KMS-11 (cell line): ENCODE data around the gene DLL1.

Experiments used
- H2AFZ ChIP-seq: fragments of 200-600 bp; sonication (generic); 2 replicates; pipeline ENCODE4 v1.6.1; 2016; ENCODE audit warnings: antibody characterized with exemption, mixed run types, low read depth
- H3K27ac ChIP-seq: fragments of 200-600 bp; sonication (generic); 2 replicates; pipeline ENCODE4 v1.6.1; 2016; ENCODE audit warnings: mild to moderate bottlenecking, mixed run types
- H3K27me3 ChIP-seq: fragments of 200-600 bp; sonication (generic); 2 replicates; pipeline ENCODE4 v1.6.1; 2017; ENCODE audit warnings: mild to moderate bottlenecking, low read depth, mixed run types, moderate library complexity; ENCODE audit not compliant: insufficient read depth
- H3K36me3 ChIP-seq: fragments of 200-600 bp; sonication (generic); 2 replicates; pipeline ENCODE4 v1.6.1; 2017; ENCODE audit warnings: mild to moderate bottlenecking, mixed run types; ENCODE audit not compliant: insufficient read depth
- H3K4me1 ChIP-seq: fragments of 200-600 bp; sonication (generic); 2 replicates; pipeline ENCODE4 v1.6.1; 2016; ENCODE audit warnings: mild to moderate bottlenecking, low read depth, mixed run types; ENCODE audit not compliant: poor library complexity, severe bottlenecking
- H3K4me2 ChIP-seq: fragments of 200-600 bp; sonication (generic); 2 replicates; pipeline ENCODE4 v1.7.0; 2016; ENCODE audit warnings: mild to moderate bottlenecking, mixed run types
- H3K4me3 ChIP-seq: fragments of 200-600 bp; sonication (generic); IDR thresholded peaks from 2 replicates; pipeline ENCODE4 v1.6.1; 2017; ENCODE audit warnings: low read depth, low read length, mixed read lengths; ENCODE audit not compliant: insufficient read depth
- H3K79me2 ChIP-seq: fragments of 200-600 bp; sonication (generic); 2 replicates; pipeline ENCODE4 v1.6.1; 2016; ENCODE audit warnings: low read depth, mixed run types; ENCODE audit not compliant: insufficient read depth
- H3K9ac ChIP-seq: fragments of 200-600 bp; sonication (generic); 2 replicates; pipeline ENCODE4 v1.6.1; 2016; ENCODE audit warnings: mild to moderate bottlenecking, mixed run types
- H4K20me1 ChIP-seq: fragments of 200-600 bp; sonication (generic); 2 replicates; pipeline ENCODE4 v1.6.1; 2016; ENCODE audit warnings: mild to moderate bottlenecking, mixed run types; ENCODE audit not compliant: insufficient read depth
- CTCF ChIP-seq: fragments of 200-600 bp; sonication (generic); conservative IDR thresholded peaks from 2 replicates; pipeline ENCODE4 v1.6.1; 2017; ENCODE audit warnings: low read depth, mild to moderate bottlenecking, antibody characterized with exemption, low read length, moderate library complexity, mixed read lengths

The DLL1 gene

DNA sequence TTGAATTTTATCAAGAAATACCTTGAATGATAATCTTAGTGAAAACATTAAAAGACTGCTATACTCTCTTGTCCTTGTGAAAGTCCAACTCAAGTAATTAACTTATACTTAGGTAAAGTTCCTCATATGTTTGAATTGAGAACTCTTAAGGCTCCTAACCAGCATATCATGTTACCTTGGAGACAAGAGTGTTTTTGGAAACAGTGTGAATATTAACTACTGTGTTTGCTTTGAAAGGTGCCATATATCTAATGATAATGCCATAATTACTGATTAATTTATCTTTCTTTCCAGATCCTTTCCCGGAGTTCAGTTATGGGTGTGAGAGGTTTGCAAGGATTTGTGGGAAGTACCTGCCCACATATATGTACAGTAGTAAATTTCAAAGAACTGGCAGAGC is 26.2 kb upstream of the DLL1 start:
- no peaks in the 10 kb centered on the region for H4K20me1 ChIP-seq
- H3K4me2 ChIP-seq, result no peak overlapping the region
- H3K79me2 ChIP-seq, result peaks cover 7% of the 10 kb centered on the region; the same call in 1 of the 2 replicates
- H3K9ac ChIP-seq, result no peak overlapping the region
- no peak overlapping the region for H3K4me3 ChIP-seq
- TF ChIP-seq CTCF, result no peak
- no peaks in the 10 kb centered on the region for H3K4me1 ChIP-seq
- no peak overlapping the region for H2AFZ ChIP-seq
- no peaks in the 10 kb centered on the region for H3K36me3 ChIP-seq
- no peaks in the 10 kb centered on the region for H3K27me3 ChIP-seq
- no peak overlapping the region for H3K27ac ChIP-seq

DNA sequence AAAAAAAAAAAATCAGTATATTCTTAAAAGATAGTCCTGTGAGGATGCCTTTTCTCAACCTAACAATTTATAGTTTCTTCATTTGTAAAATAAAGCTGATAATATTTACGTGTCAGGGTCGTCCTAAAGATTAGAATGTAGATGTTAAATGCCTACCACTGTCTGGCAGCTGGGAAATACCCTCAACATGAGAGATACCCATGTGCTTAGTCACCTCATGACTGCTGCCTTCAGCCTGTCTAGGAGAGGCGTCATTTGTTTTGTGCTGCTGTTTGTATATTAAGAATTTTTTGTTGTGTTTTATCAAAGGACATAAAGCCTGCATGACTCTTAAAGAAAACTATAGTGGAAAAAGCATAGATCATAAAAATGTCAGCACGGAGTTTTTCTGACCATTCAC is 25.2 kb upstream of the DLL1 start:
- no peaks in the 10 kb centered on the region for H3K36me3 ChIP-seq
- no peaks in the 10 kb centered on the region for H3K27me3 ChIP-seq
- no peak for TF ChIP-seq CTCF
- no peak overlapping the region for H3K4me3 ChIP-seq
- no peak overlapping the region for H3K27ac ChIP-seq
- no peak overlapping the region for H3K4me2 ChIP-seq
- H3K79me2 ChIP-seq, result peaks cover 15% of the 10 kb centered on the region; the same call in 1 of the 2 replicates
- no peak overlapping the region for H2AFZ ChIP-seq
- H4K20me1 ChIP-seq, result no peaks in the 10 kb centered on the region
- H3K9ac ChIP-seq, result no peak overlapping the region
- H3K4me1 ChIP-seq, result no peaks in the 10 kb centered on the region

- no peak overlapping the region for H3K4me3 ChIP-seq
- H3K9ac ChIP-seq, result no peak overlapping the region
- no peaks in the 10 kb centered on the region for H4K20me1 ChIP-seq
- no peak overlapping the region for H3K4me2 ChIP-seq
- no peak overlapping the region for H3K27ac ChIP-seq
- peaks cover 26% of the 10 kb centered on the region; the same call in 1 of the 2 replicates for H3K79me2 ChIP-seq
- no peak overlapping the region for H2AFZ ChIP-seq
- H3K36me3 ChIP-seq, result no peaks in the 10 kb centered on the region
- H3K4me1 ChIP-seq, result no peaks in the 10 kb centered on the region
- H3K27me3 ChIP-seq, result no peaks in the 10 kb centered on the region
- TF ChIP-seq CTCF, result no peak
These were observed 24.1 kb upstream of the DLL1 start for GRCh38 chr6:170314983-170315382.

DNA sequence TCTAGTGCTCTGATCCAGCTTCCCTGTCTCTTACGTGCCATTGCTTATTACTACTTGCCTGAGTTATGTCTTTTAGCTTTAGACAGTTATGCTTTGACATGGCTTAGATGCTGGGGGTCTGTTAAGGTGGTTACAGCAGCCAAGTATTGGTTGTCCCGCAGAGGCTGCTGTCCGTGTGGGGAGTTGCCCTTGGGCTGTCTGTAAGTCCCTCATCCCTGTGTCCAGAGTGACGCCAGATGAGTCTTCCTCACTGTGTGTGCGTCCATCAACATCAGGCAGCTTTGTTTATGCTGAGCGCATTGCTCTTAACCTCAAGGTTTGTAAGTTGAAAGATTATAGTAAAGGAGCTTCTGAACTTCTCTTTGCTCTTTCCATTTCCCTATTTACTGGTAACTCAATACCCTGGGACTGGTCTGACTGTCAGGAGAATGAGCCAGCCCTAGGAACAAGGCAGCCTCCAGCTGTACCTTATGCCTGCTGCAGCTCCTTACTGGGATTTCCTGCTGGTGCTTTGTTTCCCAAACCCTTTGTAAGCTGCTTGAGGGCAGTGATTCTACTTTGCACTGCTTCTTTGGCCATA is 22.9 kb upstream of the DLL1 start:
- no peak overlapping the region for H3K4me3 ChIP-seq
- no peak overlapping the region for H2AFZ ChIP-seq
- H3K4me1 ChIP-seq, result no peaks in the 10 kb centered on the region
- no peak for TF ChIP-seq CTCF
- no peaks in the 10 kb centered on the region for H3K36me3 ChIP-seq
- H3K27ac ChIP-seq, result no peak overlapping the region
- H3K4me2 ChIP-seq, result no peak overlapping the region
- H3K9ac ChIP-seq, result no peak overlapping the region
- no peaks in the 10 kb centered on the region for H3K27me3 ChIP-seq
- H4K20me1 ChIP-seq, result no peaks in the 10 kb centered on the region
- peaks cover 38% of the 10 kb centered on the region for H3K79me2 ChIP-seq
